Activated effector memory CD4-positive, alpha-beta T cell treated with anti-CD3 and anti-CD28 coated beads, Interleukin-2, amount 50 U/mL, for 16 hours (primary cell): Measurements from ENCODE around the gene AKR1A1.
"Not testable (repeated sequence)": the region's sequence is repeated elsewhere in the genome, so short reads cannot be mapped to it uniquely, and the experiment has no call there.

Source experiments
- DNase-seq: peaks from one replicate; pipeline ENCODE4 v3.0.0-alpha.2; 2020

Gene AKR1A1

DNA sequence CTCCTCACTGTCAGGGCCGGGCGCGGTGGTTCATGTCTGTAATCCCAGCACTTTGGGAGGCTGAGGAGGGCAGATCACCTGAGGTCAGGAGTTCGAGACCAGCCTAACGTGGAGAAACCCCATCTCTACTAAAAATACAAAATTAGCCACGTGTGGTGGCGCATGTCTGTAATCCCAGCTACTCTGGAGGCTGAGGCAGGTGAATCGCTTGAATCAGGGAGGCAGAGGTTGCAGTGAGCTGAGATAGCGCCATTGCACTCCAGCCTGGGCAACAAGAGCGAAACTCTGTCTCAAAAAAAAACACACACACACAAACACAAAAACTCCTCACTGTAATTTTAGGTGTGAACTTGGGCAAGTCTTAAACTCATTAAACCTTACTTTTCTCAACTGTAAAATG lies 26.7 kb upstream of the AKR1A1 start:
- not testable (repeated sequence) for DNase-seq

DNA sequence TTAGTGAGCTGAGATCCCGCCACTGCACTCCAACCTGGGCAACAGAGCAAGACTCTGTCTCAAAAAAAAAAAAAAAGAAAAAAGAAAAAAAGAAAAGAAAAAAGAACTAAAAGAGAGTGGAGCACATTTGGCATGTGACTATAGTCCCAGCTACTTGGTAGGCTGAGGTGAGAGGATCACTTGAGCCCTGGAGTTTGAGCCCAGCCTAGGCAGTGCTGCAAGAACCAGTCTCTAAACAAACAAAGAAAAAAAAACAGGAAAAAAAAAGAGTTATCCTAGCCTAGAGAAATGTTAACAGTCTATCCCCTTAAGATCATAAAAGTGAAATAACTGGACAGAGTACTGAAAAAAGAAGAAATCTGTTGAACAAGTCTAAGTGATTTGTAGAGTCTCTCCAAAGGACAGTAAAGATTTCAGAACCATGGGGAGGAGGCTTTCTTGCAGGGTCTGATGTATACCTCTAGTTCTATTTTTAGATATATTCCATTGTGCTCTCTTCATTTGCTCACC lies 24.4 kb upstream of the AKR1A1 start:
- DNase-seq, result no peak

DNA sequence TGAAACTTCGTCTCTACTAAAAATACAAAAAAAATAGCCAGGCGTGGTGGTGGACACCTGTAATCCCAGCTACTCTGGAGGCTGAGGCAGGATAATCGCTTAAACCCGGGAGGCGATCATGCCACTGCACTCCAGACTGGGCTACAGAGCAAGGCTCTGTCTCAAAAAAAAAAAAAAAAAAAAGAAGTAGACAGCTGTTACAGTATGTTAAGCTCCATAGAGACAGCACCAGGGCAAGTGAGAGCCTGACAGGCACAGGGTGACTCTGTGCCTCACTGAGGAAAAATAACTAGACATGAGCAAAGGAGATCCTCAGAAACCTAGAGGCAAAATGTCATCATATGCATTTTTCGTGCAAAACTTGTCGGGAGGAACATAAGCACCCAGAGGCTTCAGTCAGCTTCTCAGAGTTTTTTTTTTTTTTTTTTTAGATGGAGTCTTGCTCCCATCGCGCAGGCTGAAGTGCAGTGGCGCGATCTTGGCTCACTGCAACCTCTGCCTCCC lies 19.9 kb upstream of the AKR1A1 start:
- DNase-seq, result no peak

DNA sequence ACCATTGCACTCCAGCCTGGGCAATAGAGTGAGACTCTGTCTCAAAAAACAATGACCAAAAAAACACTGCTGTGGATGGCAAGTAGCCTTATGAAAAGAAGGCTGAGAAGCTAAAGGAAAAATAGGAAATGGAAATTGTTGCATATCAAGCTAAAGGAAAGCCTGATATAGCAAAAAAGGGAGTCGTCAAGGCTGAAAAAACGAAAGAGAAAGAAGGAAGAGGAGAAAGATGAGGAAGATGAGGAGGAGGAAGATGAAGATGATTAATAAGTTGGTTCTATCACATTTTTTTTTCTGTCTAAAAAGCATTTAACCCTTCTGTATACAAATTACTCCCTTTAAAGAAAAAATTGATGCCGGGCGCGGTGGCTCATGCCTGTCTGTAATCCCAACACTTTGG lies 18.8 kb upstream of the AKR1A1 start:
- DNase-seq, result no peak

- DNase-seq, result no peak
Measured at GRCh38 chr1:45535988-45536766, 14.4 kb upstream of the AKR1A1 start.

DNA sequence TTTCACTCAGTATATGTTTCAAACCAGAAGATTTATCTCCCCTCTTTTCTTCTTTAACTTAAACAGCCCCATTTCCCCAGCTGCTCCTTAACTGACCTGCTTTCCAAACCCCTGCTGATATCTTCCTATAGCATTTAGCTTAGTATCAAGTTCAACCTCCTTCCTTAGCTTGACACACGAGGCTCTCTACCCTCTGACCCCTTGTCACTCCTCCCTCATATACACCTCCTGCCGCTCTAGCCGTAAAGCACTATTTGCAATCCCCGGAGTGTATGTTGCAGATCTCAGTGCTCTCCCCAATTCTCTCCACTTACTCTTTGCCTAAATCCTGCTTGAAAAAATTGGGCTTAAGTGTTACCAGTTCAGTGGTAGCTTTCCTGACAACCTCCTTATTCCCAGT lies 13.7 kb upstream of the AKR1A1 start:
- no peak for DNase-seq

- DNase-seq, result no peak
Measured at GRCh38 chr1:45541193-45541592, 9.4 kb upstream of the AKR1A1 start.

- no peak for DNase-seq
Measured at GRCh38 chr1:45542591-45542990, 8.0 kb upstream of the AKR1A1 start.

DNA sequence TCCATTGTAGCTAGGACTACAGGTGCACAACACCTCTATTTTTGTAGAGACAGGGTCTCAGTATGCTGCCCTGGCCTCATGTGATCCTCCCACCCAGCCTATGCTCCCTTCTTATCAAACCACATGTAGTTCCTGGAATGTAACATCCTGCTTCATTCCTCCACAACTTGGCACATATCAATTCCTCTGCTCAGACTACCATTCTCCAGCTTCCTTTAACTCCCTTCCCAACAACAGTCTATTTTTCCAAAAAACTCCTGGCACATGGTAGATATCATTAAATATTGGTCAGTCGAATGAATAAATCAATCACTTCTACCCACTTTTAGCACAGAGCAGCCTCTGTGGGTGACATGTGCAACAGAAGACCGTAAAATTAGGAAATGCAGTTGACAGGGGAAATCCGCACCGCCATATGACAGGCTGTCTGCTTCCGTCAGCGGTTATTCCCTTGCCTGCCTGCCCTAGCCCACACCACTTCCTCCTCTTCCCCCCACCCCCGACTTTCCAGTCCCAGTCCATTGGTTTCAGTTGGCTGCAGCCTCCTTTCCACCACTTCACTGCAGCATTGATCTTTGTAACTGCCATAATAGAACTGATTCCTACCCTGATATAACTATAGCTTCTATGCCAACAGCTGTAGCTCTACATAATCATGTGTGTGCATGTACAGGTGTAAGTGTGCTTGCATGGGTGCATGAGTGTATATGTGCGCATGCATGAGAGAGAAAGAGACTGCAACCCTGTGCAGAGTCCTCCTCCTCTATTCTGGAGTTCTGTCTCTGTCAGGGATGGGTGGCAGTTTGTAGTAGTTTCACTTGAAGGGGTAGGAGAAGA lies 6.8 kb upstream of the AKR1A1 start:
- peak; percentile 90 for DNase-seq

GRCh38 chr1:45544530-45544929 lies 6.1 kb upstream of the AKR1A1 start:
- no peak for DNase-seq

DNA sequence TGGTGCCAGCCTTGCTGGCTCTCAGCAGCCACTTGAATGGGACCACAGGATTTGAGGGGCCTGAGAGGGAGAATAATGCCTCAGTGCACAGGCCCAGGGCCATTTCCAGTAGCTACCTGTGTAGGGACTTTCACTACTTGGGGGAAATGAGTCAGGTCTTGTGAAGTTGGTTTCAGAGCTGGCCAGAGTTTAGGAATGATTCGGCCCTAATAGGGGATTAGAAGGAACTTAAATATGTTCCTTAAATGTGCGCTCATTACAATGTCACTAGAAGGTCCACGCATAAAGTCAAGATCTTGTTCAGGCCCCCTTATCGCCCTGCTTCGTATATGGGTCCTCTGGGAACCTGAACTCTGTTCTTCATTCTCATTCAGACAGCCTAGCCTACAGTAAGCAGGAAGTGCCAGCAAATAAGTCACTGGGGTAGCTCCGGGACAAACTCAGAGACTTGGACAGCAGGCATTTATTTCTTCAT lies 5.6 kb upstream of the AKR1A1 start:
- no peak for DNase-seq

DNA sequence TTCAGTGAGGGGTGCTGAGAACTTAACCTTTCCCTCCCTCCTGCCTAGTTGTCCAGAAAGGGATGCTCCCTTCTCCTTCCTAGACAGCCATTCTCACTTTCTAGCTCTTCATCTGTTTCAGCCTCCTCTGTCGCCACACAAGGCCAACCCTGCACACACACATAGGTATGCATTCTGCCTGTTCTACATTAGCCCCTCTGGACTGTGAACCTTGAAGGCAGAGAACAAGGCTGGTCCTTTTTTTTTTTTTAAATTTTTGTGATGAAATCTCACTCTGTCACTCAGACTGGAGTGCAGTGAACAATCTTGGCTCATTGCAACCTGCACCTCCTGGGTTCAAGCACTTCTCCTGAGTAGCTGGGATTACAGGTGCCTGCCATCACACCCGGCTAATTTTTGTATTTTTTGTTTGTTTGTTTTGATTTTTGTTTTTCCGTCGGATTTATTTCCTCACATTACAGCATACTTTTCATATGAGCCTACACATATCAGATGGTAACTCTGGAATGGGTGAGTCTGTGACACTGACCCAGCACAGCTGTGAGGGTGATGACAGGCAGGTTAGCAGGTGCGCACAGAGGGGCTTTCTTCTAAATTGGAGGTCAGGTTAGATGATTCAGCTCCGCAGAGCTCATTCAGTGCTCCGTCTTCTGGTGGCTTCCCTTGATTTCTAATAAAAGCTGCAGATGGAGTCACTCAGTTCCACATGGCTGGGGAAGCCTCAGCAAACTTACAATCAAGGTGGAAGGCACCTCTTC lies 4.9 kb upstream of the AKR1A1 start:
- DNase-seq, result no peak

- DNase-seq, result no peak
Measured at GRCh38 chr1:45551684-45552083, 1.1 kb downstream of the AKR1A1 start.

- no peak for DNase-seq
Measured at GRCh38 chr1:45552331-45552730, 1.7 kb downstream of the AKR1A1 start.

GRCh38 chr1:45554198-45554597 lies 3.6 kb downstream of the AKR1A1 start:
- no peak for DNase-seq

GRCh38 chr1:45557422-45557944 lies 6.9 kb downstream of the AKR1A1 start:
- no peak for DNase-seq

DNA sequence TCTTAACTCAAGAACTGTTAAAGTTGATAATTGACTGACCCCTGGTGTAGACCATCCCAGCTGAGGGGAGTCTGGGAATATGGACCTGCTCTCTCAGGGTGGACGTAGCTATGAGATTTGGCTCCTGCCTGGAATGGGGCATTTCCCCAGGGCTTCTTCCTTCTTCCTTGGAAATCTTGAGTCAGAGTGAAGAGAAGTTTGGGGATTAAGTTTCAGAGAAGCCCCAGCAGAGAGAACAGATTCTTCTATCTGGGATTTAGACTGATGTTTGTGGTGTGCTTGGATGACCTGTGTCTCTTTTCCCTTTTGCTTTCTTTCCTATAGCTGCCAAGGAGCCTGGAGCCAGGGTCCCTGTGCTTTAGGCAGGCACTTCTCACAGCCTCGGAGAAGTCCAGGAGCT lies 13.2 kb downstream of the AKR1A1 start:
- DNase-seq, result no peak

GRCh38 chr1:45566722-45567121 lies 16.1 kb downstream of the AKR1A1 start:
- DNase-seq, result no peak

DNA sequence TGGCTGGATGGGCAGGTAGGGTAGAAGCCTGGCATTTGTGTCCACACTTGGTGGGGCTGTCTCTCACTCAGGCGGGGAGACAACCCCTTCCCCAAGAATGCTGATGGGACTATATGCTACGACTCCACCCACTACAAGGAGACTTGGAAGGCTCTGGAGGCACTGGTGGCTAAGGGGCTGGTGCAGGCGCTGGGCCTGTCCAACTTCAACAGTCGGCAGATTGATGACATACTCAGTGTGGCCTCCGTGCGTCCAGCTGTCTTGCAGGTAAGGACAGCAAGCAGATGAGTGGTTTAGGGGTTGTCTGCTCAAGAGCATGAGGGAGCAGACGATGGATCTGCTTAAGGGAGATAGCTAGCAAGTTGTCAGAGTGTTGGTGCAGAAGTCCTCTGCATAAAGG lies 17.3 kb downstream of the AKR1A1 start:
- DNase-seq, result no peak

DNA sequence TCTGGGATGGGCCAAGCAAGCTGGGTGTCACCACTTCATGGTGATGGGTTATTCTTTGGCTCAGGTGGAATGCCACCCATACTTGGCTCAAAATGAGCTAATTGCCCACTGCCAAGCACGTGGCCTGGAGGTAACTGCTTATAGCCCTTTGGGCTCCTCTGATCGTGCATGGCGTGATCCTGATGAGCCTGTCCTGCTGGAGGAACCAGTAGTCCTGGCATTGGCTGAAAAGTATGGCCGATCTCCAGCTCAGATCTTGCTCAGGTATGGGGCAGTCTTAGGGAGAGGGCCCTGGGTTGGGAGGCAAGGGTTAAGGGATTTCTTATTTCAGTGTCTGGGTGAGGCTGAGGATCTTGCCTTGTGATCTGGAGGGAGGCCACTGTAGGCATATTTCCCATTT lies 17.8 kb downstream of the AKR1A1 start:
- no peak for DNase-seq

DNA sequence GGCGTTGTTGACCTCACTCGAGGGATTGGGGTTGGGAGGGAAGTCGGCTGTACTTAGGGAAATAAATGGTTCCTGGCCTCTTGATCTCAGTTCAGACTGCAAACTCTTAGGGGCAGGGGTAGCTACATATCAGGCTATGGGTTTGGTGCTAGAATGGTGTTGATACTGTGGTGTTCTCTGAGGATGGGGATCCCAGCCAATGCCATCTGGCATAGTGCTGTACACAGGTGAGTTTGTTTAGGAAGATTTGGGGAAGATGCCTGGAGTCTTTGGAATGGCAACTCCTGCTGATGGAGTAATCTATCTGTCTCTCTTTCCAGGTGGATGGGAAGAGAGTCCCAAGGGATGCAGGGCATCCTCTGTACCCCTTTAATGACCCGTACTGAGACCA lies 18.9 kb downstream of the AKR1A1 start:
- no peak for DNase-seq

DNA sequence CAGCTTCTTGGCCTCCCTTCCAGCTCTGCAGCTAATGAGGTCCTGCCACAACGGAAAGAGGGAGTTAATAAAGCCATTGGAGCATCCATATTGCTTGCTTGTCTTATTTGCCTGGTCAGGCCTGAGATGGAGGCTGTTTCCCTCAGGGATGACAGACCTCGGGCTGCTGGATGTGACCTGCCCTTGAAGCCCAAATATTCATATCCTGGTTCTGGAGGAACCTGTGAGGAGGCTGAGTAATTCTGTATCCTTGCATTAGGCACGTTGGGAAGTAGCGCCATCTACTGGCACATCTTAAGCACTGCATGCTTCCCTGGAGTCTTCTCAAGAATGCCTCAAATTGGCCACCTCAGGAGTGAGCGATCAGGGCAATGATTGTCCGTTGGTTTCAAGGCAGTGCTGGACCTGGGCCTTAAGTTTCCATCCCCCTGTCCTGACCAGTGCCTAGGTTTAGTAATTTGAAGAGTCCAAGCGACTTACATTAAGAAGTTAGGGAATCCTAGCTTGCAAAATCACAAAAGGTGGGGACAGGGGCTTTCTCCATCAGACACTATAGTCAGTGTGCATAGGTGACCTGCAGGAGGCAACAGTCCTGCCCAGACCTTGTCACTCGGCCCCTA lies 19.4 kb downstream of the AKR1A1 start:
- peak; percentile 88 for DNase-seq
